ENCODE results near the gene ASCC1.
A peak's percentile ranks its signal among the peaks of the same experiment; 100 is the strongest.
"Not testable (repeated sequence)": the region's sequence is repeated elsewhere in the genome, so short reads cannot be mapped to it uniquely, and the experiment has no call there.

The ASCC1 gene

DNA sequence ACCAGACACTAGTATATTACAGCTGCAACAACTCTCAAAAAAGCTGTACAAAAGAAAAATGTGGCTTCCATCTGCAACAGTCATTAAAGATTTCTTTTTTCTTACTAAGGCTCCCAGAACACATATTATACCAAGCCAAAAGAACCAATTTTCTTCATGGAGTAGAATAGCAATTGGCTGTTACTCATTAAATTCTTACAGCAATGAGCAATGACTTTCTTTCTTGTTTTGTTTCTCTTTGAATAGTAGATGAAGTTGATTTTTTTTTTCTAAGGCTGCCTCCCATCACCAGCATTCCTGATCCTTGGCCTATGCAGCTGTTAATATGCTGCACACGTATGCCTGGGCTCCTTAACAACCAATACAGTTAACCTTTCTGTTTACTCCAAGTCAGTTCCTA, 91.1 kb downstream of the ASCC1 start:
- peak; percentile 14 for DNase-seq (ENCODE audit: low read depth)

DNA sequence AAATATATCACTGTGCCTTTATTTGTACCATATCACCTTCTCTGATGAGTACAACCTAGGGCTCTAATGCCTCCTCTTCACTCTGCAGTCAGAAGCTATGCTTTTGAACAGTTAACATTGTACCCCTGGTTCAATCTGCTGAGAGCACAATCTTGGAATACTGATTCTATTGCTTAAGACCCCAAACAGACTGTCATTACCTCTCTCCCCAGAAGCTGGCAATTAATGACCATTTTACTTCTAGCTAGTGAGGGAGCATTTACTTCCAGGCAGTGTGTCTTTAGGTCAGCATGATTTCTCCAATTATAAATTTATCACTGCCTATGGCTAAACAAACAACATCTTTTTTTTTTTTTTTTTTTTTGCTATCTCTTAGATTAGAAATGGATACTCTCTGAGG, 91.7 kb downstream of the ASCC1 start:
- DNase-seq (ENCODE audit: low read depth), result no peak

GRCh38 chr10:72123616-72124015, 92.5 kb downstream of the ASCC1 start:
- DNase-seq (ENCODE audit: low read depth), result no peak

- DNase-seq (ENCODE audit: low read depth), result no peak
Measured at GRCh38 chr10:72122221-72122620, 93.9 kb downstream of the ASCC1 start.

DNA sequence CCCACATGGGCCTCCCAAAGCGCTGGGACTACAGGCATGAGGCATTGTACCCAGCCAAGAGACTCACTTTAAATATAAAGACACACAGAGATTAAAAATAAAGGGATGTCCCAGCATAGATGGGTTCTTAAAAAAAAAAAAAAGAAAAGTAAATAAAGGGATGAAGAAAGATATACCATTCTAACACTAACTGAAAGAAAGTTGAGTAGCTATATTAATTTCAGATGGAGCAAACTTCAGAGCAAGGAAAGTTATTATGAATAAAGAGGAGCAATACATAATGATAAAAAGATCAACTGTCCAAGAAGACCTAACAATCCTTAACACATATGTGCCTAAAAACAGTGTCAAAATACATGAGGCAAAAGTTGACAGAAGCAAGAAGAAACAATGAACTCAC, 94.7 kb downstream of the ASCC1 start:
- no peak for DNase-seq (ENCODE audit: low read depth)

- DNase-seq (ENCODE audit: low read depth), result no peak
Measured at GRCh38 chr10:72116372-72116771, 99.7 kb downstream of the ASCC1 start.

- no peak for DNase-seq (ENCODE audit: low read depth)
Measured at GRCh38 chr10:72114706-72115450, 101.2 kb downstream of the ASCC1 start.

DNA sequence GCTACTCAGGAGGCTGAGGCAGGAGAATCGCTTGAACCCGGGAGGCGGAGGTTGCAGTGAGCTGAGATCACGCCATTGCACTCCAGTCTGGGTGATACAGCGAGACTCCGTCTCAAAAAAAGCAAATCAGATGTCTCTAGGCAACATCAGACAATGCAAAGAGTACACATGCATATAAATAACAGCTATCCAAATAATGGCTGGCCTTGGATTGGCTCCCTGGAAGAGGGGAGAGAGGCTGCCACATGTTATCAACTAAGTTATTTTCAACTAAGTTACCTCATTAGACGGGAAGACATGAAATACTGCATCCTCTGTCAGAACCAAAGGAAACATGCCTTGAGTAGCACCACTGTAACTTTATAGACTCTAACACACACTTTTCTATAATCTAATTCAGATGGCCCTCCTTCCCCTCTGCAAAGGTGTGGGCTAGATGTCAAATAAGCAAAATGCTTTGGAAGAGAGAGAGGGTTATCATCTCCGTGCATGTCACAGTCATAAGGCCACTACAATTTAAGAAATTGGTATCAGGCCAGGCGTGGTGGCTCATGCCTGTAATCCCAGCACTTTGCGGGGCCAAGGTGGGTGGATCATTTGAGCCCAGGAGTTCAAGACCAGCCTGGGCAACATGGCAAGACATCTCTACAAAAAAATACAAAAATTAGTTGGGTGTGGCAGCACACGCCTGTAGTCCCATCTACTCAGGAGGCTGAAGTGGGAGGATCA, 105.2 kb downstream of the ASCC1 start:
- no peak for DNase-seq (ENCODE audit: low read depth)

- no peak for DNase-seq (ENCODE audit: low read depth)
Measured at GRCh38 chr10:72109636-72110157, 106.4 kb downstream of the ASCC1 start.

DNA sequence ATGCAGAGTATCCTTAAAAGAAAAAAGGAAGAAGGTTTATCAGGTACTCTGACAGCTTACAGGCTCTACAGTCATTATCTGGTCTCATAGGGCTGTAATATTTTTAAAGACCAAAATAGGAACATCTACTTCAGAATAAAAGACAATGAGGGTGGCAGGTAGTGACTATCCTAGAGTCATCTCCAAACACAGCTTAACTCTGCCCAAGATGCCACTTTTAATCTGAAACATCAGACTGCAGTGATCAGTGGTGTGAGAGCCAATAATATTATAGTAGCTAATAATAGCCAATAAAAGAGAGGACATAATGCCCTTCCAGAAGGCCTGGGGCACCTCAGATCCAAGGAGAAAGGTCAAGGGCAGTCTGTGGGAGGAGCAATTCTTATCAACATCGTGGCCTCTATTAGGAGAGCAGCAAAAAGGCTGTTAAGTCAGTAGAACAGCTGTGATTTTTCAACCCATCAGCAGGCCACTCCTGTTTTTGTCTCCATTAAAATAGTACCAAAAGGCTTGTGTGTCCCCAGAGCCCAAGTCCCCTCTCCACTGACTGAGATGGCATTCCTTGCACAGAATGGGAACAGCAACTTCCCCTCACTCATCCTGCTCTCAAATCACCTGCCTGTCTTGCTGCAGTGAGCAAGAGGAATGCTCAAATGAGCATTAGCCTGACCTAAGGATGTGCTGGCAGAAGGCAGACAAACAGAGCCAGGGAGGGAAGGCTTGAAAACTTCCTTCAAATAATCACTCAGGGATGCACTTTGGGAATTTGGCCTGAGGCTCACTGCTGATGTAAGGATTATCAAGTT, 107.0 kb downstream of the ASCC1 start:
- no peak for DNase-seq (ENCODE audit: low read depth)

DNA sequence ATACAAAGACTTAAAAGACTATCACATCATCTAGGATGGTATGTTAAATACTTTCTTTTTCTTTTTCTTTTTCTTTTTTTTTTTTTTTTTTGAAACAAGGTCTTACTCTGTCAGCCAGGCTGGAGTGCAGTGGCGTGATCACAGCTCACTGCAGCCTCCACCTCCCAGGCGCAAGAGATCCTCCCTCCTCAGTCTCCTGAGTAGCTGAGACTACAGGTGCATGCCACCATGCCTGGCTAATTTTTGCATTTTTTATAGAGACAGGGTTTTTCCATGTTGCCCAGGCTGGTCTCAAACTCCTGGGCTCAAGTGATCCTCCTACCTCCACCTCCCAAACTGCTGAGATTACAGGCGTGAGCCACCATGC, 108.1 kb downstream of the ASCC1 start:
- not testable (repeated sequence) for DNase-seq (ENCODE audit: low read depth)

DNA sequence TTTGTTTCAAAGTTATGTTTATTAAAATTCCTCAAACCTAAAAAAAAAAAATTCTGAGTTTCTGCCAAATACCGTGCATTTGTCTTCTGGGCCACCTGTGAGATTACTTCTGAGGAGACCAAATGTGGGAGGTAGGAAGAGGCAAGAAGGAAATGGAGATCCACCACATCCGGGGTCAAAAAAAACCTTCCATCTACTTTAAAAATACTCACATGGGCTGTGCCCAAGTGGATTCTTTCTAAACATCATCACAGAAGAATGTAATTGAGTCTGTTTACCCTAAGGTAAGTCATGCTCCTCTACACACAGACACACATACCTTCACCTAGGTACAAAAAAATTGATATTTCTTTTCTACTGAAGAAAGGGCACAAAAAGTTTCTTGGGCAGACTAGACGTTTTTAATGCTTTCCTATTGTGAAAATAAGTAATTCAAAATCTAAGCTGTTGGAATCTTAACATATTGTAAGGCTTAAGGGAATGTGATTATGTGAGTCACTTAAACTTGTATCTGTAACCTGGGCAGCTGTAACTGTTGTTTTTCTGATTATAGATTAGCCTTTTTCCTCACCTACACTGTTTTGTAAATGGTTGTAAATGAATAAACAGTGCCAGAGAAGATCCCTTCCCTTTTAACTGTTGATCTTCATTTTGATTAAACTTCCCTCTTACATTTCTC, 108.6 kb downstream of the ASCC1 start:
- DNase-seq (ENCODE audit: low read depth), result no peak

GRCh38 chr10:72106896-72107295, 109.2 kb downstream of the ASCC1 start:
- no peak for DNase-seq (ENCODE audit: low read depth)

DNA sequence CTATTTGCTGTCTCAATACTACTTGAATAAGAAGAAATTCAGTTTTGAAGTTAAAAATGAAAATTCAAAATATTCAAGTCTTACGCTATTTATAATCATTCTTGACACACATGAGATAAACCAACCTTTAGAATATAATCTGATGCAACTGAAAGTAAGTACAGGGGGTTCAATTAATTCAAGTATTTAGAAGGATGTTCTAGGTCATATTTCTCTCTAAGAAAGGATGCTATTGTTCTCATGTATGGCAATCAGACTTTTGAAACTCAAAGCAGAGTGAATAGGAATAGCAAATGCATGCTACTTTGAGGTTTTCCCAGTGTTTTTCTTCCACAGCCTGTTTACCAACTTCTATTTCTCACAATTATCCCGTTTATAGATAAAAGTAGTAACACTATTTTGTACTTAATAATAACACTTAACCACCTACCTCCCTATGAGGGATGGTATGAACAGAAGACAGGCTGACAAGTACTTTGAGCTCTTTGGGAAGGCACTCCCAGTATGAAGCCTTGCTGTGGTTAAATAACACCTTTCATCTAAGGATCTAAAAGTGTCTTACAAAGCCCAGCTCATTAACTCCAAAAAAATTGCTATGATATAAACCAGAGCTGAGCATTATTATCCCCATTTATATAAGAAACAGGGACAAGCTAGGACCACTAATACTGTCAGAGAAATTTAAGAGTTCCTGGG, 109.8 kb downstream of the ASCC1 start:
- no peak for DNase-seq (ENCODE audit: low read depth)

GRCh38 chr10:72105710-72106109, 110.4 kb downstream of the ASCC1 start:
- no peak for DNase-seq (ENCODE audit: low read depth)

GRCh38 chr10:72105098-72105475, 111.0 kb downstream of the ASCC1 start:
- no peak for DNase-seq (ENCODE audit: low read depth)

DNA sequence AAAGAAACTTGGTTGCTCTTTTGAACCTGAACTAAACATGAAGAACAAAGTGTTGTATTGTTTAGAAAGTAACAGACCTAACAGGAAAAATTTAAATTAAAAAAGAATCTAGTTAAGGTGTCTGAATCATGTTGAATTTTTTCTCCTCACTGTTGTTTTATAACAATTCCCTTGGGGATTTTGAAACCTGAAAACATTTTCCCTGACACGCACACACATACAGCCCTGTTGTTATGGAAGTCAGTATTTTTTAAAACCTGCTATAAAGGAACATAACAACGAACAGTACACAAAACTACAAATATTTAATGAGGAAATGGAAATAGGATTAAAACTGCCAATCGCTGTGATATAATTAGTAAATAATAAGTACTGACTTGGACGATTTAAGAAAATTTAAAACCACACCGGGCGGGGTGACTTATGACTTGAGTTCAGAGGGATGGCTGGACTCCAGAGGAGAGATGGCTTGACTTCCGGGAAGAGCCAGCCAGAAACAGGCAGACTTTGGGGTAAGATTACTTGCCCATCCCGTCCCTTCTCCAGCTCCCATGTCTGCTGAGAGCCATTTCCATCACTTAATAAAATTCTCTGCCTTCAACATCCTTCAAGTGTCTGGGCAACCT, 111.5 kb downstream of the ASCC1 start:
- DNase-seq (ENCODE audit: low read depth), result peak; percentile 20

- no peak for DNase-seq (ENCODE audit: low read depth)
Measured at GRCh38 chr10:72099600-72099921, 116.5 kb downstream of the ASCC1 start.

- no peak for DNase-seq (ENCODE audit: low read depth)
Measured at GRCh38 chr10:72098836-72099599, 117.1 kb downstream of the ASCC1 start.

DNA sequence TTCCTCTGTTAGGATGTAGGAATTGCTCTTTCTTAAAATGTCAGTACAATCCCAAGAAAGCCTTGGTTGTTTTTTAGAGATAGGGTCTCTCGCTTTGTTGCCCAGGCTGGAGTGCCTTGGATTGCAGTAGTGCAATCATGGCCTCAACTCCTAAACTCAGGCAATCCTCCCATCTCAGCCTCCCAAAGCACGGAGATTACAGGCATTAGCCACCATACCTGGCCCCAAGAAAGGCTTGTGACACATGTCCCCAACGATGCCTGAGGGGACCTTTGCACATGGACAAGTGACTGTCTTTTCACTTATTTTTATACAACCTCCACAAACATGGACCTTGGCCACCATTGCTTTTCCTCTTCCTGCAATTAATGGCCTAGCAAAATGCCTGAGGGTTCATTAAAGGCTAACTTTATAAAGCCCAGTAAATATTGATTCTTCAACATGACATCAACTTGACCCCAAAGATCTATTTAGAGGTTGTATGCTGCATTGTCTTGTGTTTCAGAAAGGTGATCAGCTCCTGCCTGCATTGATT, 117.7 kb downstream of the ASCC1 start:
- DNase-seq (ENCODE audit: low read depth), result no peak

Measured in fibroblast of the conjunctiva (primary cell).